Neural cell (in vitro differentiated cells): ENCODE results near the gene MOB2.

ENCODE experiments used
- CTCF ChIP-seq: fragments of 450-650 bp; IDR thresholded peaks from 2 replicates; pipeline ENCODE4 v1.5.1; 2014; ENCODE audit warnings: antibody characterized with exemption, mild to moderate bottlenecking, moderate library complexity; ENCODE audit not compliant: poor library complexity, severe bottlenecking
- EP300 ChIP-seq: fragments of 450-650 bp; conservative IDR thresholded peaks from 2 replicates; pipeline ENCODE4 v1.6.1; 2014; ENCODE audit warnings: antibody characterized with exemption, mild to moderate bottlenecking, moderate library complexity; ENCODE audit not compliant: poor library complexity, severe bottlenecking
- EZH2 ChIP-seq: fragments of 200-600, 300-800 bp; shearing (Covaris generic), sonication (generic); IDR thresholded peaks from 2 replicates; pipeline ENCODE4 v1.6.1; 2014; ENCODE audit warnings: antibody characterized with exemption, low read length, borderline replicate concordance, mild to moderate bottlenecking; ENCODE audit not compliant: insufficient read depth, poor library complexity, severe bottlenecking

GRCh38 chr11:1534171-1534570 lies 47.6 kb upstream of the MOB2 start:
- TF ChIP-seq CTCF = no peak
- no peak for TF ChIP-seq EZH2
- no peak for TF ChIP-seq EP300
